ENCODE data around the gene SNAI1. TPM values are rescaled to one million over a fixed set of nuclear protein-coding genes. Genes with fewer than 3 reads are reported as not detected.

Gene SNAI1
- total RNA-seq, 1 experiment from 2014 or later = 0.22 TPM

GRCh38 chr20:50037123-50037522, 54.3 kb downstream of the SNAI1 start:
- H2AFZ ChIP-seq (ENCODE audit: low read length) = no peak overlapping the region
- H3K9me3 ChIP-seq (ENCODE audit: low read length) = no peaks in the 10 kb centered on the region
- DNase-seq = no peak
- no peaks in the 10 kb centered on the region for H3K79me2 ChIP-seq (ENCODE audit: low read length)
- H3K4me2 ChIP-seq (ENCODE audit: low read depth, low read length, poor library complexity, severe bottlenecking) = no peak overlapping the region
- no peaks in the 10 kb centered on the region for H3K36me3 ChIP-seq (ENCODE audit: insufficient read depth, low read length)
- no peaks in the 10 kb centered on the region for H3K9me2 ChIP-seq (replicated peaks; ENCODE audit: insufficient read depth, low read length)
- no peaks in the 10 kb centered on the region for H4K20me1 ChIP-seq (ENCODE audit: insufficient read depth, low read depth, low read length)
- peaks cover 8% of the 10 kb centered on the region for H3K4me1 ChIP-seq (ENCODE audit: low read length)
- no peak overlapping the region for H3K27ac ChIP-seq (ENCODE audit: low read length)
- no peak overlapping the region for H3K4me3 ChIP-seq (ENCODE audit: low read length)
- no peak overlapping the region for H3K9ac ChIP-seq (ENCODE audit: low read length)
- H3K27me3 ChIP-seq (ENCODE audit: low read length) = no peaks in the 10 kb centered on the region

GRCh38 chr20:50037575-50037974, 54.8 kb downstream of the SNAI1 start:
- no peak overlapping the region for H3K9ac ChIP-seq (ENCODE audit: low read length)
- no peak overlapping the region for H3K27ac ChIP-seq (ENCODE audit: low read length)
- peaks cover 8% of the 10 kb centered on the region for H3K4me1 ChIP-seq (ENCODE audit: low read length)
- H3K9me3 ChIP-seq (ENCODE audit: low read length) = no peaks in the 10 kb centered on the region
- no peak for DNase-seq
- H2AFZ ChIP-seq (ENCODE audit: low read length) = no peak overlapping the region
- H3K79me2 ChIP-seq (ENCODE audit: low read length) = no peaks in the 10 kb centered on the region
- H4K20me1 ChIP-seq (ENCODE audit: insufficient read depth, low read depth, low read length) = no peaks in the 10 kb centered on the region
- H3K9me2 ChIP-seq (replicated peaks; ENCODE audit: insufficient read depth, low read length) = no peaks in the 10 kb centered on the region
- H3K4me2 ChIP-seq (ENCODE audit: low read depth, low read length, poor library complexity, severe bottlenecking) = no peak overlapping the region
- H3K27me3 ChIP-seq (ENCODE audit: low read length) = no peaks in the 10 kb centered on the region
- H3K4me3 ChIP-seq (ENCODE audit: low read length) = no peak overlapping the region
- no peaks in the 10 kb centered on the region for H3K36me3 ChIP-seq (ENCODE audit: insufficient read depth, low read length)

- Histone ChIP-seq H3K79me2 (ENCODE audit: low read length) (no peaks in the 10 kb centered on the region), H3K36me3 (ENCODE audit: insufficient read depth, low read length) (no peaks in the 10 kb centered on the region), H4K20me1 (ENCODE audit: insufficient read depth, low read depth, low read length) (no peaks in the 10 kb centered on the region), H3K4me1 (ENCODE audit: low read length) (peaks cover 8% of the 10 kb centered on the region), H3K27ac (ENCODE audit: low read length) (no peak overlapping the region), H3K4me2 (ENCODE audit: low read depth, low read length, poor library complexity, severe bottlenecking) (no peak overlapping the region), H3K27me3 (ENCODE audit: low read length) (no peaks in the 10 kb centered on the region), H3K4me3 (ENCODE audit: low read length) (no peak overlapping the region), H3K9ac (ENCODE audit: low read length) (no peak overlapping the region), H3K9me2 (replicated peaks; ENCODE audit: insufficient read depth, low read length) (no peaks in the 10 kb centered on the region), H3K9me3 (ENCODE audit: low read length) (no peaks in the 10 kb centered on the region), H2AFZ (ENCODE audit: low read length) (no peak overlapping the region)
- no peak for DNase-seq
Measured at GRCh38 chr20:50038169-50038568, 55.4 kb downstream of the SNAI1 start.

Small RNA genes within 50 kb of the gene (small RNA-seq; reads per million reads assigned to genes)
- gene RF00017 = not detected
- not detected for gene RNU6-147P

Other genes starting within 250 kb of the SNAI1 start
- 10.0 and 21.5 TPM in 2 replicates for gene SLC9A8, start 170.2 kb upstream of the SNAI1 start, total RNA-seq (2014; rRNA removed; shearing (Covaris generic); ENCODE audit: low replicate concordance)
- gene SPATA2, start 67.5 kb upstream of the SNAI1 start, total RNA-seq (2014; rRNA removed; shearing (Covaris generic); ENCODE audit: low replicate concordance) = 3.1 and 3.5 TPM in 2 replicates
- 34.2 and 38.1 TPM in 2 replicates for gene RNF114, start 46.6 kb upstream of the SNAI1 start, total RNA-seq (2014; rRNA removed; shearing (Covaris generic); ENCODE audit: low replicate concordance)
- gene UBE2V1, start 130.2 kb downstream of the SNAI1 start, total RNA-seq (2014; rRNA removed; shearing (Covaris generic); ENCODE audit: low replicate concordance) = 76.7 and 95.6 TPM in 2 replicates
- 14.5 and 29.7 TPM in 2 replicates for gene PEDS1, start 170.7 kb downstream of the SNAI1 start, total RNA-seq (2014; rRNA removed; shearing (Covaris generic); ENCODE audit: low replicate concordance)
- gene CEBPB, start 207.8 kb downstream of the SNAI1 start, total RNA-seq (2014; rRNA removed; shearing (Covaris generic); ENCODE audit: low replicate concordance) = 24.4 and 49.1 TPM in 2 replicates